ENCODE results near the gene RNF141. TPM values are rescaled to one million over a fixed set of nuclear protein-coding genes. Genes with fewer than 3 reads are reported as not detected.

Gene RNF141
- total RNA-seq, 1 donor from 2014 or later: 49.3 TPM

GRCh38 chr11:10573028-10573427 lies 32.0 kb upstream of the RNF141 start:
- no peaks in the 10 kb centered on the region for H3K9me3 Mint-ChIP-seq
- no peak for TF ChIP-seq CTCF (IDR thresholded peaks at IDR 0.05)
- no peak for TF ChIP-seq EZH2phosphoT487 (IDR thresholded peaks at IDR 0.05)

GRCh38 chr11:10572533-10572932 lies 31.5 kb upstream of the RNF141 start:
- Mint-ChIP-seq H3K27me3 (ENCODE audit: insufficient read depth, low read depth) (no peaks in the 10 kb centered on the region), H3K4me1 (peaks cover 3% of the 10 kb centered on the region), H3K4me3 (no peak overlapping the region), H3K27ac (no peak overlapping the region), H3K9me3 (no peaks in the 10 kb centered on the region), H3K36me3 (peaks cover 2% of the 10 kb centered on the region)
- Histone ChIP-seq H3K36me3 (no peaks in the 10 kb centered on the region), H3K9me3 (ENCODE audit: low read depth) (no peaks in the 10 kb centered on the region), H3K9ac (no peak overlapping the region), H3K79me2 (ENCODE audit: low read depth) (no peaks in the 10 kb centered on the region), H4K20me1 (ENCODE audit: low read depth) (no peaks in the 10 kb centered on the region), H3K27me3 (no peaks in the 10 kb centered on the region), H3F3A (ENCODE audit: low read depth) (no peaks in the 10 kb centered on the region), H2AFZ (replicated peaks) (no peak overlapping the region), H3K27ac (no peak overlapping the region), H3K4me1 (peaks cover 6% of the 10 kb centered on the region), H3K4me3 (no peak overlapping the region), H3K4me2 (no peak overlapping the region)
- TF ChIP-seq CTCF (IDR thresholded peaks at IDR 0.05) (no peak), EZH2 (IDR thresholded peaks at IDR 0.05) (no peak)
- DNase-seq (ENCODE audit: low spot score): no peak

More at GRCh38 chr11:10573028-10573427, 32.0 kb upstream of the RNF141 start:
- Histone ChIP-seq H3F3A (ENCODE audit: low read depth) (no peaks in the 10 kb centered on the region), H4K20me1 (ENCODE audit: low read depth) (no peaks in the 10 kb centered on the region), H3K79me2 (ENCODE audit: low read depth) (no peaks in the 10 kb centered on the region), H3K4me3 (no peak overlapping the region), H3K4me1 (peaks cover 6% of the 10 kb centered on the region), H3K4me2 (no peak overlapping the region), H3K9me3 (ENCODE audit: low read depth) (no peaks in the 10 kb centered on the region), H2AFZ (replicated peaks) (no peak overlapping the region), H3K36me3 (no peaks in the 10 kb centered on the region), H3K27ac (no peak overlapping the region), H3K27me3 (no peaks in the 10 kb centered on the region), H3K9ac (no peak overlapping the region)
- Mint-ChIP-seq H3K27ac (no peak overlapping the region), H3K36me3 (peaks cover 2% of the 10 kb centered on the region), H3K4me1 (peaks cover 3% of the 10 kb centered on the region), H3K4me3 (no peak overlapping the region), H3K27me3 (ENCODE audit: insufficient read depth, low read depth) (no peaks in the 10 kb centered on the region)
- no peak for DNase-seq (ENCODE audit: low spot score)

GRCh38 chr11:10568486-10568941 lies 27.5 kb upstream of the RNF141 start, which contains the start of gene LYVE1:
LYVE1 (minus strand) TSS chr11:10568665; CDS start chr11:10568532, 133 bp downstream.
- H3K4me1 Mint-ChIP-seq: no peaks in the 10 kb centered on the region
- no peaks in the 10 kb centered on the region for H3K9me3 Mint-ChIP-seq
- Histone ChIP-seq H3K79me2 (ENCODE audit: low read depth) (no peaks in the 10 kb centered on the region), H3K4me1 (peaks cover 3% of the 10 kb centered on the region), H4K20me1 (ENCODE audit: low read depth) (no peaks in the 10 kb centered on the region), H3K9ac (no peak within 1 kb of the TSS), H3K27ac (no peak within 1 kb of the TSS), H3K4me3 (no peak within 1 kb of the TSS), H2AFZ (replicated peaks) (no peak within 1 kb of the TSS), H3K4me2 (no peak within 1 kb of the TSS), H3K9me3 (ENCODE audit: low read depth) (no peaks in the 10 kb centered on the region), H3F3A (ENCODE audit: low read depth) (no peaks in the 10 kb centered on the region), H3K27me3 (no peaks in the 10 kb centered on the region), H3K36me3 (no peaks in the 10 kb centered on the region)
- no peaks in the 10 kb centered on the region for H3K36me3 Mint-ChIP-seq
- no peak for TF ChIP-seq EZH2phosphoT487 (IDR thresholded peaks at IDR 0.05)
- TF ChIP-seq CTCF (IDR thresholded peaks at IDR 0.05): no peak
- no peak for DNase-seq (ENCODE audit: low spot score)
- H3K27ac Mint-ChIP-seq: no peak within 1 kb of the TSS
- no peaks in the 10 kb centered on the region for H3K27me3 Mint-ChIP-seq (ENCODE audit: insufficient read depth, low read depth)
- no peak within 1 kb of the TSS for H3K4me3 Mint-ChIP-seq

Data from neural progenitor cell (in vitro differentiated cells).